Fibroblast of skin of left biceps (primary cell): Measurements from ENCODE around the gene CLDN6.
"Not testable (repeated sequence)": the region's sequence is repeated elsewhere in the genome, so short reads cannot be mapped to it uniquely, and the experiment has no call there.

Source experiments
- DNase-seq, 2 experiments: peaks; one replicate each; pipeline ENCODE4 v3.0.0-alpha.2; 2013; ENCODE audit warnings: low read depth in 2 of 2

The CLDN6 gene

GRCh38 chr16:3017794-3018506 is at the start of gene CLDN6:
Gene CLDN6 (minus strand): TSS chr16:3018183. CDS start chr16:3016021, 2,162 bp downstream.
- DNase-seq: no peak

DNA sequence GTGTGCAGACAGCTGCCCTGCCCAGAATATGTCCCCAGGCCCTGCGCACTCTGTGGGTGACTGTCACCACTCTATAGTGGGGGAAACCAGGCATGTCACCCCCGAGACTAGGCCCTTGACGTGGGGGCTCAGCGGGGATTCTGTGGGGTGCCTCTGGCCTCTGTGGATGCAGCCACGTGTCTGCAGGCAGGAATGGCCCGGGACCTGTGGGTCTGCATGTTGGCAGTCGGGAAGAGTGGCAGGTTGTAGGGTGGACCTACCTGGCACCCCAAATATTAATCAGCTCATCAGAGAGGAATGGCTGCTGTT is 48.4 kb upstream of the CLDN6 start:
- DNase-seq: no peak

DNA sequence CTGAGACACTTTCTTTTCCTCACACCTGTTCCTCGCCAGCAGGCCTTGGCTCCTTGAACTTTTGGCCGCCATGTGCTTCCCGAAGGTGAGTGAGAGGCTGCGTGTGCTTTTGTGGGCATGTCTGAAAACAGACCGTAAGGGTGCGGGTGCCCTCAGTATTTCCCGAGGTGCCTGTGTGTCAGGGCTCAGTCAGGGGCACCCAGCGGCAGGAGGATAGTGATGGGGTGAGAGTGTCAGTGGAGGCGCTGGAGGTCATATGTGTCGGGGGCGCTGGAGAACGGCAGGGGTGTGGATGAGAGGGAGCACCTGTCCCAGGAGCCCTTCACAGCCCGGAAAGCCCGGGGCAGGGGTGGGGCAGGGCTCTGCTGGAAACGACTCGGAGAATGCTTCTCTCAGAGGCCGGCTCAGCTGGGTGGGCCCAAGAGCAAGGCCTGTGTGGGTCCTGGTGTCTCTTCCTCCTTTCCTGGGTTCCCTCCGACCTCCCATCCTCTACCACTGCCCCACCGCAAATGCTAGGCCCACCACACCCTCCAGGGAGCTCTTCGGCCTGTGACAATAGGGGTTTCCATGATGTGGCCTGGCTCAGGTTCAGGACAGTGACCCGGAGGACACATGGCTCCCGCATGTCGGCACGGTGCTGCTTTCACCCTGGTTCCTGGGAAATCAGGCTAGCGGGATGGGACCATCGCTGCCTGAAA is 47.9 kb upstream of the CLDN6 start:
- no peak for DNase-seq

GRCh38 chr16:3065069-3065741 is 47.2 kb upstream of the CLDN6 start, which contains the start of gene IL32:
Gene IL32 (plus strand): TSS chr16:3065640. CDS start chr16:3065812, 172 bp downstream.
- DNase-seq: peak; percentile 8 to 16

GRCh38 chr16:3063625-3064386 is 45.8 kb upstream of the CLDN6 start:
- DNase-seq: no peak

GRCh38 chr16:3062553-3062952 is 44.6 kb upstream of the CLDN6 start:
- no peak for DNase-seq

DNA sequence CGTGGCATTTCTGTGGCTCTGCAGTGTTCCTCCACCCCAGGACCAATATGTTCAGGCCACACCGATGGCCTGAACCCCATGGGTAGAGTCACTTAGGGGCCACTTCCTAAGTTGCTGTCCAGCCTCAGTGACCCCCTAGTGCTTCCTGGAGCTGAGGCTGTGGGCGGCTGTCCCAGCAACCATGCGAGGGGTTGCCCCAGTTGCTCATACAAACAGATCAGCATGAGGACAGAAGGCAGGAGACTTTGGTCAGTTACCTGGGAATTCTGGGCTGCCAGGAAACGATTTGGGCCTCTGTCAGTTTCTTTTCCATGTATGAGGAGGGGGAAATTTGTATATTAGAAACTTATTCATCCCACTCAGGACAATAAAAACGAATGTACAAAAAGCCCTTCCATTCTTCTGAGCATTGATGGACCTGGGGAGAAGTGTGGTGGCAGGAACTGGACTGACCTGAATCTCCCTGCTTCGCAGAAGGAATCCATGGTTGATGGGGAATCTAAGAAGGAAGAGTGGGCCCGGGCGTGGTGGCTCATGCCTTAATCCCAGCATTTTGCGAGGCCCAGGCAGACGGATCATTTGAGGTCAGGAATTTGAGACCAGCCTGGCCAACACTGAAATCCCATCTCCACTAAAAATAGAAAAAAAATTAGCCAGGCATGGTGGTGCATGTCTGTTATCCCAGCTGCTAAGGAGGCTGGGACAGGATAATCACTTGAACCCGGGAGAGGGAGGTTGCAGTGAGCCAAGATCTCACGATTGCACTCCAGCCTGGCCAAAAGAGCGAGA is 42.5 kb upstream of the CLDN6 start:
- DNase-seq: no peak

- DNase-seq: no peak
Measured at GRCh38 chr16:3059723-3060242, 41.8 kb upstream of the CLDN6 start.

GRCh38 chr16:3059041-3059722 is 41.2 kb upstream of the CLDN6 start:
- peak; percentile 43 to 53 for DNase-seq

GRCh38 chr16:3058139-3059030 is 40.4 kb upstream of the CLDN6 start:
- no peak for DNase-seq

DNA sequence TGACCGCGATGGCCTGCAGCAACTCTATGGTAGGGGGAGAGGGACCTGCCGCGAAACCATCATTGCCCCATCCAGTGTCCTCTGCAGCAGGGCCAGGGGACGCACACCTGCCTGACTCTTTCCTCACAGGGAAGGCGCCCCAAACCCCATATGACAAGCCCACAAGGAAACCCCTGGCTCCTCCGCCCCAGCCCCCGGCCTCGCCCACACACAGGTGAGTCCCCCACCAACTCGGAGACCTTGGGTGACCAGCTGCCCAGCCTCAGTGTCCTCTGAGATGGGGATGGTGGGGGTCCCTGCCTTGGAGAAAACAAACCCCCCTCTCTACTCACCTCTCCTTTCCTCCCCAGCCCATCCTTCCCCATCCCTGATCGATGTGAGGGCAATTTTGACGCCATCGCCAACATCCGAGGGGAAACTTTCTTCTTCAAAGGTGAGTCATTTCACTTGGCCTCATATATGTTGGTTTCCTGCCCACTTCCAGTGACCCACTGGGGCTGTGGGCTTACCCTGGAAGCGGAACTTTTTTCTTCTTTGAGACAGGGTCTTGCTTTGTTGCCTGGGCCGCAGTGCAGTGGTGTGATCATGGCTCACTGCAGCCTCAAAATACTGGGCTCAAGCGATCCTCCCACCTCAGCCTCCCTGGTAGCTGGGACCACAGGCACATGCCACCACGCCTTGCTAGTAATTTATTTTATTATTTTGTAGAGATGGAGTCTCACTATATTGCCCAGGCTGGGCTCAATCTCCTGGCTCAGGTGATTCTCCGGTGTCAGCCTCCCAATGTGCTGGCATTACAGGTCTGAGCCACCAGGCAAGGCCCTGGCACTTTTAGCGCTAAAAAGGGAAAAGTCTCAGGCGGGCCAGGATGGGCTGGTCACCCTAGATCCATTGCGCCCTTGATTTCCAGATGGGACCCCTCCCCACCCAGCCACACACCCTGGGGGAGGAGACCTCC is 39.5 kb upstream of the CLDN6 start:
- DNase-seq: no peak

DNA sequence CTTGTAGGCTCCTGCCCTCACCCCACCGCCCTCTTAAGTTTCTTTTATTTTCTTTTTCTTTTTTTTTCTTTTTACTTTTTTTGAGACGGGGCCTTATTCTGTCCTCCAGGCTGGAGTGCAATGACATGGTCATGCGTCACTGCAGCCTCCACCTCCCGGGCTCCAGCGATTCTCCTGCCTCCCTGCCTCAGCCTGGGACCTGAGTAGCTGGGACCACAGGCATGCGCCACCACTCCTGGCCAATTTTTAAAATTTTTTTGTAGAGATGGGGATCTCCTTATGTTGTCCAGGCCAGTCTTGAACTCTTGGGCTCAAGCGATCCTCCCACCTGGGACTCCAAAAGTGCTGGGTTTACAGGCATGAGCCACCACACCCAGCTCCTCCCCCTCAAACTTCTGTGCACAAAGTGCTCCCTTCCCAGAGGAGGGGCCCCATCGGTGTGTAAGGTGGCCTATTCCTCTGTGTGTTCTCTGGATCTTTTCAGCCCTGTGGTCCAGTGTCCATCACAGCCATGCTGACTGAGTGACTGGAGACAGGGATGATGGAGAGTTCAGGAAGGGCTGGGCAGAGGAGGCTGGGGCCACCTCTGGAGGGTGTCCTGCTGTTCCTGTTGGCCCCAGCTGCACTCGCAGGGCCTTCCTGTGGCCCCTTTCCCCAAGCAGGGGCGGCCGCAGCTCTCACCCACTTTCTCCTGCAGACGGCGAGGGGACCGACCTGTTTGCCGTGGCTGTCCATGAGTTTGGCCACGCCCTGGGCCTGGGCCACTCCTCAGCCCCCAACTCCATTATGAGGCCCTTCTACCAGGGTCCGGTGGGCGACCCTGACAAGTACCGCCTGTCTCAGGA is 38.6 kb upstream of the CLDN6 start:
- no peak for DNase-seq

- DNase-seq: not testable (repeated sequence)
Measured at GRCh38 chr16:3055734-3056115, 37.7 kb upstream of the CLDN6 start.

GRCh38 chr16:3054965-3055733 is 37.2 kb upstream of the CLDN6 start:
- no peak for DNase-seq

- not testable (repeated sequence) for DNase-seq
Measured at GRCh38 chr16:3053330-3053710, 35.3 kb upstream of the CLDN6 start.

GRCh38 chr16:3052571-3053329 is 34.8 kb upstream of the CLDN6 start:
- DNase-seq: not testable (repeated sequence)
